ENCODE measurements around the gene ANKRD44.
"Not testable (repeated sequence)": the region's sequence is repeated elsewhere in the genome, so short reads cannot be mapped to it uniquely, and the experiment has no call there.

ANKRD44 gene

DNA sequence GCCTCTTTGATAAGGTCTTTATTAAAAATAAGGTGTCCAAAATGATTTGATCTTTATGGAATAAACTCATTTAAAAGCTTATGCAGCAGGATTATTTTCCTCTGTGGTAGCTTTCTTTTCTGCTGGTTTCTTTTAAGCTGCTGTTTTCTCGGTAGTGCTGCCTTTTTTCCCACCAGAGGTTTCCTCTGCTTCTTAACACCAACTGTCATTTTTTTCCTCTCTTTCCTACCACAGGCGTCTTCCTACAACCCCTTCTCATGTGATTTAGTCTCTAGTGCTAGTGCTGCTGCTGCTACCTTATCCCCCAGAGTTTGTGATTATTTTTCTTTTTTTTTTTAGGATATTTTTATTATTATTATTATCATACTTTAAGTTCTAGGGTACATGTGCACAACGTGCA is 281.9 kb downstream of the ANKRD44 start:
- CTCF ChIA-PET = interaction anchor here (3.6 kb wide), 1 partner anchor 17 kb away, joined by 19 read pairs; no protein-coding TSS in a partner anchor
- TF ChIP-seq, protein P1, sequence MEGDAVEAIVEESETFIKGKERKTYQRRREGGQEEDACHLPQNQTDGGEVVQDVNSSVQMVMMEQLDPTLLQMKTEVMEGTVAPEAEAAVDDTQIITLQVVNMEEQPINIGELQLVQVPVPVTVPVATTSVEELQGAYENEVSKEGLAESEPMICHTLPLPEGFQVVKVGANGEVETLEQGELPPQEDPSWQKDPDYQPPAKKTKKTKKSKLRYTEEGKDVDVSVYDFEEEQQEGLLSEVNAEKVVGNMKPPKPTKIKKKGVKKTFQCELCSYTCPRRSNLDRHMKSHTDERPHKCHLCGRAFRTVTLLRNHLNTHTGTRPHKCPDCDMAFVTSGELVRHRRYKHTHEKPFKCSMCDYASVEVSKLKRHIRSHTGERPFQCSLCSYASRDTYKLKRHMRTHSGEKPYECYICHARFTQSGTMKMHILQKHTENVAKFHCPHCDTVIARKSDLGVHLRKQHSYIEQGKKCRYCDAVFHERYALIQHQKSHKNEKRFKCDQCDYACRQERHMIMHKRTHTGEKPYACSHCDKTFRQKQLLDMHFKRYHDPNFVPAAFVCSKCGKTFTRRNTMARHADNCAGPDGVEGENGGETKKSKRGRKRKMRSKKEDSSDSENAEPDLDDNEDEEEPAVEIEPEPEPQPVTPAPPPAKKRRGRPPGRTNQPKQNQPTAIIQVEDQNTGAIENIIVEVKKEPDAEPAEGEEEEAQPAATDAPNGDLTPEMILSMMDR (IDR thresholded peaks at IDR 0.05; ENCODE audit: insufficient read depth, low read length, missing control alignments) = no peak
- POLR2A ChIA-PET = no interaction called here
- no peak for DNase-seq (ENCODE audit: low read depth, low spot score)
- H3K4me3 ChIP-seq (ENCODE audit: low read depth, low read length) = no peak overlapping the region

DNA sequence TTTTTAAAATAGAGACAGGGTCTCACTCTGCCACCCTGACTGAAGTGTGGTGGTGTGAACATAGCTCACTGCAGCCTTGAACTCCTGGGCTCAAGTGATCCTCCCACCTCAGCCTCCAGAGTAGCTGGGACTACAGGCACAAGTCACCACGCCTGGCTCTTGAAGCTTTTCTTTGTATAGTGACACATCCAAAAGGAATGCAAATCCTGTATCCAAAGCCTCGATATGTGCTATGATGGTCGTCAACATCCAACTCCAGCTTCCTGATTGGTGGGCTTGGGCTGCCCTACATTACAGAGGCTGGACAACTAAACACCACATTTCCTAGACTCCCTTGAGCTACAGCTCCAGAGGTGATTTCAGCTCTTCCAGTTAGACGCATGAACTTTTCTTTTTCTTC is 282.4 kb downstream of the ANKRD44 start:
- H3K4me3 ChIP-seq (ENCODE audit: low read depth, low read length) = no peak overlapping the region
- TF ChIP-seq, protein P1 (IDR thresholded peaks at IDR 0.05; ENCODE audit: insufficient read depth, low read length, missing control alignments) = no peak
- CTCF ChIA-PET = interaction anchor here (1.9 to 3.6 kb wide), 2 partner anchors 14 to 16 kb away, joined by 4 to 19 read pairs; no protein-coding TSS in a partner anchor
- peak; percentile 28 for DNase-seq (ENCODE audit: low read depth, low spot score)
- POLR2A ChIA-PET = no interaction called here

DNA sequence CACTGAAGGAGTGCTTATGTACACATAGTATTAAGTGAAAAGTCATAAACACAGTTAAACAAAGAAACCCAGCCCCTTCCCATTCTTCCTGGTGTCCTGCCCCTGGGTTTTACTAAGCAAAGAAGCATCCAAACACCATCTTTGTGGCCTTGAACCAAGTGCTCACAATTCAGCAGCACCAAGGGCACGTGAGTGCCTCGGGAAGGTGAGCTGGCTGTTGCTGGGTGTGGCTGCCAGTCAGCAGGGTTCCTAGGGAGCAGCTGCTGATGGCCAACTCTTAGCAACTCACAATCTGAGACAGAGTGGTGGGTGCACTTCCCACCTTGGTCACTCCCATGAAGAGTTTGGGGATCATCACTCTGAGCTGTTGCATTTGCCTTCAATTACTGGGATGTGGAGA is 286.4 kb downstream of the ANKRD44 start:
- ChIA-PET POLR2A (no interaction called here), CTCF (no interaction called here)
- H3K4me3 ChIP-seq (ENCODE audit: low read depth, low read length) = no peak overlapping the region
- TF ChIP-seq, protein P1 (IDR thresholded peaks at IDR 0.05; ENCODE audit: insufficient read depth, low read length, missing control alignments) = no peak
- no peak for DNase-seq (ENCODE audit: low read depth, low spot score)

DNA sequence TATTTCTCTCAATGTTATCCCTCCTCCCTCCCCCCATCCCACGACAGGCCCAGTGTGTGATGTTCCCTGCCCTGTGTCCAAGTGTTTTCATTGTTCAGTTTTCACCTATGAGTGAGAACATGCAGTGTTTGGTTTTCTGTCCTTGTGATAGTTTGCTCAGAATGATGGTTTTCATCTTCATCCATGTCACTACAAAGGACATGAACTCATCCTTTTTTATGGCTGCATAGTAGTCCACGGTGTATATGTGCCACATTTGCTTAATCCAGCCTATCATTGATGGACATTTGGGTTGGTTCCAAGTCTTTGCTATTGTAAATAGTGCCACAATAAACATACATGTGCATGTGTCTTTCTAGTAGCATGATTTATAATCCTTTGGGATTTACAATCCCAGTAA is 289.7 kb downstream of the ANKRD44 start:
- DNase-seq (ENCODE audit: low read depth, low spot score); H3K4me3 ChIP-seq (ENCODE audit: low read depth, low read length); POLR2A ChIA-PET: not testable (repeated sequence)
- CTCF ChIA-PET = interaction anchor here (1.9 kb wide), 1 partner anchor 10 kb away, joined by 22 read pairs; no protein-coding TSS in a partner anchor

DNA sequence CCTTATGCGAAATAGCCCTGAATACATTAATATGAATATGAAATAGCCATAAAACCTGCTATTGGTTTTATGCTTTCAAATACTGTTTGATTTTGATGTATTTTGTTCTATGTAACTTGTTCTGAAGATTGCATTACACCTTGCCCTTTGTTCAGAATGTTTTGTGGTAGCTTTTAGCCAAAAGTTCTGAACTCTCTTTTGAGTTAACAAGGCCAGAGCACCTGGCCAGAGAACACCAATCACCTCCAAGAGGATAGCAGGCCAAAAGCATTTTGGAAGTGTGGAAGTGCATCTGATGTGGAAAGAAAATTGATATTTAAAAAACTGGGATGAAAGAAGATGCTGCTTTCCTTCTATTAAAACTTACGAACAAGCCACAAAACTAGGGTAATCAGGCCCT is 297.5 kb downstream of the ANKRD44 start:
- H3K4me3 ChIP-seq (ENCODE audit: low read depth, low read length) = no peak overlapping the region
- TF ChIP-seq, protein P1 (IDR thresholded peaks at IDR 0.05; ENCODE audit: insufficient read depth, low read length, missing control alignments) = no peak
- no peak for DNase-seq (ENCODE audit: low read depth, low spot score)
- POLR2A ChIA-PET = no interaction called here
- CTCF ChIA-PET = interaction anchor here (0.6 to 3.8 kb wide), 11 partner anchors 11 to 365 kb away, joined by 3 to 20 read pairs (median 3); no protein-coding TSS in a partner anchor

DNA sequence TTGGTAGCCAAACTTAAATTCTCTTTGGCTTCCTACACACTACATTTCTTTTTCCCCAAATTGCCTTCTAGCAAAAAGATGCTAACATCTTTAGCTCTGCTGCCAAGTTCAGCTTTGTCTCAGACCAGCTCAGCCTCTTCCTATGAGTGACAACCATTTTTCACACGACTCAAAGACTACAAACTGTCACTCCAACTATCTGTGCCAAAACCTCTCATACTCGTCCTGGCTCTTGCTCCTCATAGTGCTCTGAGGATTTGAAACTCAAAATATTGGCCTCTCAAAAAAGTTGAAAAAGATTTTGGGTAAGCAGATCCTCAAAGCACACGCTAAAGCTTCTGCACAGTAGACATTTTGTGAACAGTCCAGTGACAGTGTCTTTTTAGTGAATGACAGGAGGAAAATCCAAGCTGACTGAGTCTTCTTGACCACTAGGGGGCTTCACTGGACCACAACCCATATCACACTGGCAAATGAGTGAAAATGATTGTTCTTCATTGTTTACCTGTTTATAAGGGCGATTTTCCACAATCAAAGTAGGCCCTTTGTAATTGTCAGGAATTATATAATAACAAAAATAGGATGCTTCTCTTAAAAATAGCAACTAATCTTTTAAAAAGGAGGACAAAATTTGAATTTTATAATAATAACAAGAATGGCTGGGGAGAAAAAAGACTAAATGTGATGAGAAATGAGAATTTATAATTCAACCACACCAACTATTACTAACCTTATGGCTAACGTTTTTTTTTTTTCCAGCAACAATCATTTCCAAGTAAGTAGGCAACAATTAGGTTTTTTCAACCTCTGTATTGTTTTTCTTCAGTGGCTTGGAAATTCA is 298.6 kb downstream of the ANKRD44 start:
- POLR2A ChIA-PET = no interaction called here
- no peak overlapping the region for H3K4me3 ChIP-seq (ENCODE audit: low read depth, low read length)
- TF ChIP-seq, protein P1 (IDR thresholded peaks at IDR 0.05; ENCODE audit: insufficient read depth, low read length, missing control alignments) = peak; percentile 80
- CTCF ChIA-PET = interaction anchor here (0.6 to 3.8 kb wide), 41 partner anchors 8 to 519 kb away, joined by 3 to 22 read pairs (median 4); no protein-coding TSS in a partner anchor
- DNase-seq (ENCODE audit: low read depth, low spot score) = no peak

Measured in AG04449 (cell line).